HepG2 (cell line): Measurements from ENCODE around the gene ALPL. TPM values are rescaled to one million over a fixed set of nuclear protein-coding genes. Genes with fewer than 3 reads are reported as not detected.

ENCODE experiments used
- ATAD3A ChIP-seq: sonication (generic); formaldehyde crosslinking; IDR thresholded peaks from 2 replicates; pipeline ENCODE4 v1.4.0; 2020; ENCODE audit warnings: missing genetic modification reagents
- BATF2 ChIP-seq: sonication (generic); formaldehyde crosslinking; IDR thresholded peaks from 2 replicates; pipeline ENCODE4 v1.8.0; 2022; ENCODE audit warnings: mild to moderate bottlenecking, missing genetic modification reagents, moderate library complexity
- BHLHE40 ChIP-seq: IDR thresholded peaks from 2 replicates; pipeline ENCODE4 v1.6.1; 2011; ENCODE audit warnings: low read length, improper control_type of control experiment
- BRD4 ChIP-seq: sonication (generic); formaldehyde crosslinking; IDR thresholded peaks from 2 replicates; pipeline ENCODE4 v1.4.0; 2020; ENCODE audit warnings: missing genetic modification reagents
- FOXP1 ChIP-seq, 2 experiments: fragments of 450-650 bp in 1 of 2; IDR thresholded peaks; 2 replicates each; pipeline ENCODE4 v1.6.1; 2017 to 2018; ENCODE audit warnings: antibody characterized with exemption in 1 of 2
- GTF2F1 ChIP-seq: fragments of 150-350 bp; IDR thresholded peaks from 2 replicates; pipeline ENCODE4 v1.6.1; 2014; ENCODE audit warnings: low read length
- IRF1 ChIP-seq: sonication (generic); formaldehyde crosslinking; IDR thresholded peaks from 2 replicates; pipeline ENCODE4 v1.4.0; 2020; ENCODE audit warnings: low read depth, mild to moderate bottlenecking, missing genetic modification reagents
- JUND ChIP-seq: sonication (generic); formaldehyde crosslinking; IDR thresholded peaks from 2 replicates; pipeline ENCODE4 v1.8.0; 2022; ENCODE audit warnings: mild to moderate bottlenecking, missing genetic modification reagents
- KDM4B ChIP-seq: sonication (generic); formaldehyde crosslinking; IDR thresholded peaks from 2 replicates; pipeline ENCODE4 v1.4.0; 2020; ENCODE audit warnings: missing genetic modification reagents
- MIER2 ChIP-seq: IDR thresholded peaks from 2 replicates; pipeline ENCODE4 v1.6.1; 2016; ENCODE audit warnings: missing biosample characterization, missing genetic modification reagents
- MXD3 ChIP-seq: IDR thresholded peaks from 2 replicates; pipeline ENCODE4 v1.6.1; 2016; ENCODE audit warnings: mild to moderate bottlenecking, missing biosample characterization, missing genetic modification reagents
- PCBP2 ChIP-seq: fragments of 200-400 bp; formaldehyde crosslinking; optimal IDR thresholded peaks from 2 replicates; pipeline ENCODE3; 2018; ENCODE audit warnings: low read length, low read depth; ENCODE audit not compliant: poor library complexity, severe bottlenecking
- RFX3 ChIP-seq: IDR thresholded peaks from 2 replicates; pipeline ENCODE4 v1.6.1; 2016; ENCODE audit warnings: missing biosample characterization, missing genetic modification reagents
- UBTF ChIP-seq: sonication (generic); formaldehyde crosslinking; IDR thresholded peaks from 2 replicates; pipeline ENCODE4 v1.4.0; 2020; ENCODE audit warnings: mild to moderate bottlenecking, missing genetic modification reagents
- ZBTB33 ChIP-seq: sonication (generic); formaldehyde crosslinking; IDR thresholded peaks from 2 replicates; pipeline ENCODE4 v1.4.0; 2020; ENCODE audit warnings: missing genetic modification reagents
- ZBTB7B ChIP-seq: sonication (generic); formaldehyde crosslinking; IDR thresholded peaks from 2 replicates; pipeline ENCODE4 v1.4.0; 2020; ENCODE audit warnings: missing genetic modification reagents
- ZFP36 ChIP-seq: fragments of 150-350 bp; IDR thresholded peaks from 2 replicates; pipeline ENCODE4 v1.6.1; 2018; ENCODE audit warnings: borderline replicate concordance, low read length, low read depth; ENCODE audit not compliant: partially characterized antibody
- ZNF17 ChIP-seq: sonication (generic); formaldehyde crosslinking; IDR thresholded peaks from 2 replicates; pipeline ENCODE4 v1.5.0; 2020; ENCODE audit warnings: mild to moderate bottlenecking, missing genetic modification reagents
- ZNF292 ChIP-seq: sonication (generic); formaldehyde crosslinking; IDR thresholded peaks from 2 replicates; pipeline ENCODE4 v1.8.1; 2022; ENCODE audit warnings: mild to moderate bottlenecking, low read depth, missing genetic modification reagents, borderline replicate concordance
- ZNF460 ChIP-seq: sonication (generic); formaldehyde crosslinking; IDR thresholded peaks from 2 replicates; pipeline ENCODE4 v1.5.1; 2020; ENCODE audit warnings: missing genetic modification reagents, mild to moderate bottlenecking, borderline replicate concordance
- ZNF468 ChIP-seq: sonication (generic); formaldehyde crosslinking; IDR thresholded peaks from 2 replicates; pipeline ENCODE4 v1.8.0; 2022; ENCODE audit warnings: mild to moderate bottlenecking, moderate library complexity, missing genetic modification reagents
- ZNF691 ChIP-seq: sonication (generic); formaldehyde crosslinking; IDR thresholded peaks from 2 replicates; pipeline ENCODE4 v1.4.0; 2020; ENCODE audit warnings: missing genetic modification reagents, low read depth, mild to moderate bottlenecking, borderline replicate concordance
- ZNF749 ChIP-seq: sonication (generic); formaldehyde crosslinking; IDR thresholded peaks from 2 replicates; pipeline ENCODE4 v1.8.0; 2022; ENCODE audit warnings: mild to moderate bottlenecking, missing genetic modification reagents, moderate library complexity, borderline replicate concordance
- polyA plus RNA-seq, 8 experiments: library from polyadenylated mRNA; depleted of rRNA in 3 of 8; stranded (reverse) in 7 of 8; unstranded in 1 of 8; fragments of >200 nt; fragmentation: Illumina TruSeq in 4 of 8; extraction: Trizol in 4 of 8; gene quantifications; 2 replicates each; pipeline versions ENCODE4 v1.2.1 to v1.2.3, GENCODE V29; 2011 to 2016; ENCODE audit warnings: low read depth in 4 of 8, missing spikeins in 1 of 8, mixed read lengths in 1 of 8; ENCODE audit not compliant: insufficient read depth in 1 of 8
- total RNA-seq, 5 experiments: library from RNA; depleted of rRNA; stranded (reverse); fragments of >200 nt; fragmentation: Illumina TruSeq; extraction: Trizol; gene quantifications; 2 replicates each; pipeline ENCODE4 v1.2.3, GENCODE V29; 2016; ENCODE audit warnings: low read depth in 1 of 5

ALPL gene
- total and polyA plus RNA-seq, 2 of the 13 experiments (the other 11 are each of a cell fraction or from before 2014, with no cell fraction given): 0.12 TPM; not detected in 1

GRCh38 chr1:21586846-21587601 is 77.8 kb downstream of the ALPL start (continued):
- TF ChIP-seq ZNF292 (no peak), ZNF691 (CRISPR knock-in tag) (no peak), ZNF460 (CRISPR knock-in tag) (no peak), ATAD3A (CRISPR knock-in tag) (no peak), ZNF17 (no peak), BHLHE40 (peak; percentile 50; the same call in 1 of the 2 replicates), RFX3 (no peak), ZFP36 (no peak), MXD3 (CRISPR knock-in tag) (peak; percentile 67; the same call in 1 of the 2 replicates), ZBTB33 (CRISPR knock-in tag) (no peak), GTF2F1 (no peak), UBTF (CRISPR knock-in tag) (peak; percentile 50; the same call in 1 of the 2 replicates), IRF1 (no peak), JUND (CRISPR knock-in tag) (peak; percentile 82; the same call in 1 of the 2 replicates), FOXP1 (IDR thresholded peaks at IDR 0.05) (no peak), FOXP1 (CRISPR knock-in tag; IDR thresholded peaks at IDR 0.05) (no peak; the same call in 1 of the 2 replicates), KDM4B (CRISPR knock-in tag) (no peak), ZNF468 (CRISPR knock-in tag) (no peak), ZBTB7B (CRISPR knock-in tag) (peak; percentile 36; the same call in 1 of the 2 replicates), BRD4 (CRISPR knock-in tag) (no peak), BATF2 (CRISPR knock-in tag) (0 out of 2 replicates have a peak, but pooled peaks have one; percentile 45), MIER2 (CRISPR knock-in tag) (0 out of 2 replicates have a peak, but pooled peaks have one; percentile 56), PCBP2 (no peak), ZNF749 (CRISPR knock-in tag) (no peak)
